HG03280 (cell line): ENCODE results near the gene THTPA.
"Not testable (repeated sequence)": the region's sequence is repeated elsewhere in the genome, so short reads cannot be mapped to it uniquely, and the experiment has no call there.

Experiments
- ATAC-seq: cut with Tn5 transposase; IDR thresholded peaks from one replicate; pipeline ENCODE4 v1.9.1; 2021; ENCODE audit warnings: mild to moderate bottlenecking, moderate library complexity; ENCODE audit not compliant: unreplicated experiment

The THTPA gene

GRCh38 chr14:23582906-23583760, 27.1 kb downstream of the THTPA start:
- ATAC-seq: no peak

GRCh38 chr14:23583761-23584526, 27.9 kb downstream of the THTPA start:
- ATAC-seq: not testable (repeated sequence)

- not testable (repeated sequence) for ATAC-seq
Measured at GRCh38 chr14:23584527-23585203, 28.6 kb downstream of the THTPA start.

- peak; percentile 92 for ATAC-seq
Measured at GRCh38 chr14:23588884-23589598, 33.0 kb downstream of the THTPA start.

GRCh38 chr14:23589606-23590005, 33.5 kb downstream of the THTPA start:
- no peak for ATAC-seq

GRCh38 chr14:23590198-23590597, 34.1 kb downstream of the THTPA start:
- ATAC-seq: no peak

GRCh38 chr14:23594191-23594590, 38.1 kb downstream of the THTPA start:
- not testable (repeated sequence) for ATAC-seq

DNA sequence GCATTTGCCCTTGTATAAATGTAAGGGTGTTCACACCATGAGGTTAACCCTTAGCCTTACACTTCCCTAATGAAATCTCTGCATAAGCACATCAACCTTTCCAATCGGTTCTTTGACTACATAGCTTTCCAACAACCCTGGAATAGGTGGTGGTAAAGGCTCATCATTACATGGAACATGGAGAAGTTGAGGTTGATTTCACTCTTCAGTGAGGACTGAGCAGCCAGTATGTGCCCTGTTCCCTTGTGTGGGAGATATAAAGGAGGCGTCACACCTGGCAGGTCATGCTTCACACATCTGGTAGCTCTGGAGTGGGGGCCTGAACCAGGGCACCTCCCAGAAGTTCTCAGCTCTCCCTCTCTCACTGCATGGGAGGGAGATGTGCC, 44.2 kb downstream of the THTPA start:
- no peak for ATAC-seq

GRCh38 chr14:23600806-23601205, 44.7 kb downstream of the THTPA start:
- no peak for ATAC-seq

- ATAC-seq: no peak
Measured at GRCh38 chr14:23601424-23601823, 45.4 kb downstream of the THTPA start.

GRCh38 chr14:23601845-23602180, 45.7 kb downstream of the THTPA start:
- no peak for ATAC-seq

- no peak for ATAC-seq
Measured at GRCh38 chr14:23602181-23603095, 46.4 kb downstream of the THTPA start.

- no peak for ATAC-seq
Measured at GRCh38 chr14:23603103-23603502, 47.0 kb downstream of the THTPA start.

- ATAC-seq: no peak
Measured at GRCh38 chr14:23604148-23604547, 48.1 kb downstream of the THTPA start.

- ATAC-seq: no peak
Measured at GRCh38 chr14:23604675-23605170, 48.7 kb downstream of the THTPA start.

- peak; percentile 75 for ATAC-seq
Measured at GRCh38 chr14:23605931-23606585, 50.0 kb downstream of the THTPA start.

GRCh38 chr14:23608454-23608853, 52.4 kb downstream of the THTPA start:
- no peak for ATAC-seq

GRCh38 chr14:23609001-23609400, 52.9 kb downstream of the THTPA start:
- no peak for ATAC-seq

DNA sequence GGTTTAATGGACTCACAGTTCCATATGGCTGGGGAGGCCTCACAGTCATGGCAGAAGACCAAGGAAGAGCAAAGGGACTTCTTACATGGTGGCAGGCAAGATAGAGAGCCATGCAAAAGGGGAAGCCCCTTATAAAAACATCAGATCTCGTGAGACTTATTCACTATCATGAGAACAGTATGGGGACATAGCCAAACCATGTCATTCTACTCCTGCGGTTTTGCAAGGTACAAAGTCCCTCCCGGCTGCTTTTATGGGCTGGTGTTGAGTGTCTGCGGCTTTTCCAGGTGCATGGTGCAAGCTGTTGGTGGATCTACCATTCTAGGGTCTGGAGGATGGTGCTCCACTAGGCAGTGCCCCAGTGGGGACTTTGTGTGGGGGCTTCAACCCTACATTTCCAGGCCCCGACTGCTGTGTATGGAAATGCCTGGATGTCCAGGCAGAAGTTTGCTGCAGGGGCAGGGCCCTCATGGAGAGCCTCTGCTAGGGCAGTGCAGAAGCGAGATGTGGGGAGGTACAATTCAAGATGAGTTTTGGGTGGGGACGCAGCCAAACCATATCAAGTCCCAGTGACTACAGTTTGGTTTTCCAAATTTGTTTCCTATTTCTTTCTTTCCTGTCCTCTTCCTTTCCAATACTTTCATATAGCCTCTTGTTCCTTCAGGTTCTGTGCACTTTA, 53.5 kb downstream of the THTPA start:
- not testable (repeated sequence) for ATAC-seq
